IMR-90 (cell line): ENCODE measurements around the gene SPTY2D1. TPM values are rescaled to one million over a fixed set of nuclear protein-coding genes. Genes with fewer than 3 reads are reported as not detected.
A peak's percentile ranks its signal among the peaks of the same experiment; 100 is the strongest.

Experiments used
- ATAC-seq: fragments of 200-7000 bp; cut with Tn5 transposase; 2 replicates; pipeline ENCODE4 v1.9.1; 2020; ENCODE audit warnings: low read depth, mild to moderate bottlenecking, moderate library complexity
- BruUV-seq: library from RNA; stranded (reverse); fragments of 400-500 nt; replicated peaks from 2 replicates; lab custom pipeline; 2021; lab: Mats Ljungman, UMichigan
- CTCF ChIA-PET: fragments of 300-600 bp; formaldehyde crosslinking; extraction: SDS; loops from one replicate; lab custom pipeline; 2021; ENCODE audit warnings: antibody characterized with exemption; lab: Yijun Ruan, JAX
- POLR2A ChIA-PET: fragments of 300-600 bp; sonication (Branson Sonifier 250); formaldehyde crosslinking; loops from one replicate; lab custom pipeline; 2022; ENCODE audit warnings: antibody characterized with exemption; ENCODE audit not compliant: unreplicated experiment; lab: Charles Lee
- DNase-seq: peaks from one replicate; pipeline ENCODE4 v3.0.0; 2013
- H2AFZ ChIP-seq: replicated peaks from 2 replicates; pipeline ENCODE3; 2013; ENCODE audit warnings: low read length, mild to moderate bottlenecking; ENCODE audit not compliant: poor library complexity
- H2AK5ac ChIP-seq: 2 replicates; pipeline ENCODE4 v1.6.1; 2013; ENCODE audit warnings: low read depth, low read length, inconsistent platforms
- H2AK9ac ChIP-seq: replicated peaks from 2 replicates; pipeline ENCODE3; 2013; ENCODE audit warnings: mild to moderate bottlenecking, low read depth, low read length, moderate library complexity; ENCODE audit not compliant: poor library complexity
- H2BK120ac ChIP-seq: 2 replicates; pipeline ENCODE4 v1.6.1; 2013; ENCODE audit warnings: low read depth, low read length, inconsistent platforms
- H2BK15ac ChIP-seq: 3 replicates; pipeline ENCODE4 v1.6.1; 2013; ENCODE audit warnings: low read depth, low read length, inconsistent platforms
- H2BK20ac ChIP-seq: 2 replicates; pipeline ENCODE4 v1.6.1; 2013; ENCODE audit warnings: low read depth, mild to moderate bottlenecking, inconsistent platforms, low read length, moderate library complexity
- H2BK5ac ChIP-seq: 2 replicates; pipeline ENCODE4 v1.6.1; 2013; ENCODE audit warnings: mild to moderate bottlenecking, low read depth, low read length, inconsistent platforms; ENCODE audit not compliant: poor library complexity, severe bottlenecking
- H3K14ac ChIP-seq: replicated peaks from 2 replicates; pipeline ENCODE4 v1.6.1; 2013; ENCODE audit warnings: low read depth, low read length, inconsistent platforms
- H3K18ac ChIP-seq: 2 replicates; pipeline ENCODE4 v1.6.1; 2013; ENCODE audit warnings: low read depth, low read length, control low read depth
- H3K23ac ChIP-seq: 2 replicates; pipeline ENCODE4 v1.6.1; 2013; ENCODE audit warnings: low read depth, low read length, inconsistent platforms
- H3K27ac ChIP-seq: 2 replicates; pipeline ENCODE4 v1.5.1; 2013; ENCODE audit warnings: mild to moderate bottlenecking, control low read depth, low read length; ENCODE audit not compliant: insufficient read depth
- H3K27me3 ChIP-seq: 2 replicates; pipeline ENCODE4 v1.6.1; 2013; ENCODE audit warnings: low read length; ENCODE audit not compliant: control insufficient read depth, insufficient read depth
- H3K36me3 ChIP-seq: 2 replicates; pipeline ENCODE4 v1.6.1; 2013; ENCODE audit warnings: low read length, mixed read lengths; ENCODE audit not compliant: control insufficient read depth, insufficient read depth
- H3K4ac ChIP-seq: 2 replicates; pipeline ENCODE4 v1.6.1; 2013; ENCODE audit warnings: low read depth, low read length, inconsistent platforms
- H3K4me1 ChIP-seq: 2 replicates; pipeline ENCODE4 v1.6.1; 2013; ENCODE audit warnings: low read length, mixed read lengths; ENCODE audit not compliant: control insufficient read depth, insufficient read depth
- H3K4me2 ChIP-seq: 2 replicates; pipeline ENCODE4 v1.6.1; 2013; ENCODE audit warnings: low read depth, mild to moderate bottlenecking, control low read depth, low read length, moderate library complexity
- H3K4me3 ChIP-seq: 2 replicates; pipeline ENCODE4 v1.5.1; 2013; ENCODE audit warnings: low read depth, mild to moderate bottlenecking, control low read depth, low read length, moderate library complexity; ENCODE audit not compliant: insufficient read depth
- H3K56ac ChIP-seq: 2 replicates; pipeline ENCODE4 v1.6.1; 2013; ENCODE audit warnings: low read length, inconsistent platforms; ENCODE audit not compliant: insufficient read depth; ENCODE audit errors: extremely low read depth
- H3K79me1 ChIP-seq, 2 experiments: 2 replicates each; pipeline ENCODE4 v1.6.1; 2013; ENCODE audit warnings: low read length in 2 of 2, inconsistent platforms in 1 of 2, low read depth in 1 of 2
- H3K9ac ChIP-seq: 2 replicates; pipeline ENCODE4 v1.6.1; 2013; ENCODE audit warnings: low read depth, low read length, control low read depth
- H3K9me1 ChIP-seq: 2 replicates; pipeline ENCODE4 v1.6.1; 2013; ENCODE audit warnings: low read length, inconsistent platforms; ENCODE audit not compliant: insufficient read depth
- H3K9me3 ChIP-seq: 2 replicates; pipeline ENCODE4 v1.6.1; 2013; ENCODE audit warnings: low read length; ENCODE audit not compliant: control insufficient read depth, insufficient read depth
- H4K20me1 ChIP-seq: 2 replicates; pipeline ENCODE4 v1.6.1; 2013; ENCODE audit warnings: low read length, inconsistent platforms; ENCODE audit not compliant: insufficient read depth
- H4K5ac ChIP-seq: 2 replicates; pipeline ENCODE4 v1.6.1; 2013; ENCODE audit warnings: mild to moderate bottlenecking, low read depth, low read length, control low read depth
- H4K8ac ChIP-seq, 2 experiments: 2 replicates each; pipeline ENCODE4 v1.6.1; 2013; ENCODE audit warnings: low read depth in 2 of 2, low read length in 2 of 2, control low read depth in 1 of 2, inconsistent platforms in 1 of 2
- H4K91ac ChIP-seq: 2 replicates; pipeline ENCODE4 v1.6.1; 2013; ENCODE audit warnings: low read depth, low read length, inconsistent platforms; ENCODE audit not compliant: insufficient read depth
- BHLHE40 ChIP-seq: fragments of 150-350 bp; IDR thresholded peaks from 2 replicates; pipeline ENCODE4 v1.6.1; 2016; ENCODE audit warnings: mild to moderate bottlenecking, low read depth, low read length
- CTCF ChIP-seq: conservative IDR thresholded peaks from 2 replicates; pipeline ENCODE4 v1.5.1; 2012; ENCODE audit warnings: mild to moderate bottlenecking, low read depth, low read length, improper control_type of control experiment
- FOS ChIP-seq: fragments of 150-350 bp; IDR thresholded peaks from 2 replicates; pipeline ENCODE4 v1.6.1; 2016; ENCODE audit warnings: low read depth, low read length
- MXI1 ChIP-seq: IDR thresholded peaks from 2 replicates; pipeline ENCODE4 v1.6.1; 2012; ENCODE audit warnings: low read depth, mild to moderate bottlenecking, low read length, moderate library complexity, borderline replicate concordance
- NFE2L2 ChIP-seq: fragments of 150-350 bp; IDR thresholded peaks from 2 replicates; pipeline ENCODE4 v1.6.1; 2016; ENCODE audit warnings: low read depth, mild to moderate bottlenecking, low read length
- RAD21 ChIP-seq: IDR thresholded peaks from 2 replicates; pipeline ENCODE4 v1.6.1; 2012; ENCODE audit warnings: low read length, improper control_type of control experiment
- RCOR1 ChIP-seq: IDR thresholded peaks from 2 replicates; pipeline ENCODE4 v1.6.1; 2012; ENCODE audit warnings: mild to moderate bottlenecking, low read length, improper control_type of control experiment; ENCODE audit not compliant: insufficient replicate concordance
- SMC3 ChIP-seq: fragments of 150-350 bp; IDR thresholded peaks from 2 replicates; pipeline ENCODE4 v1.6.1; 2016; ENCODE audit warnings: low read depth, mild to moderate bottlenecking, antibody characterized with exemption, low read length, moderate library complexity
- USF2 ChIP-seq: fragments of 150-350 bp; IDR thresholded peaks from 2 replicates; pipeline ENCODE4 v1.6.1; 2017; ENCODE audit warnings: mild to moderate bottlenecking, antibody characterized with exemption, low read length, low read depth
- WGBS, 2 experiments: methylation state at CpG; one replicate each; pipeline versions ENCODE4 v1.1.5 to v1.1.7; 2013; ENCODE audit warnings: missing lambda C conversion rate in 2 of 2; ENCODE audit not compliant: insufficient read length in 1 of 2; ENCODE audit errors: extremely low coverage in 2 of 2; 5-methylcytosine and 5-hydroxymethylcytosine counted together
- dilution Hi-C: fragments of 300-500 bp; cut with HindIII; formaldehyde crosslinking; loops from one replicate; pipeline ENCODE4 v1.14.3; 2018; ENCODE audit warnings: low sequenced_read_pairs; ENCODE audit not compliant: unreplicated experiment
- in situ Hi-C: fragments of 300-500 bp; cut with MboI; formaldehyde crosslinking; loops from 3 replicates; pipeline ENCODE4 v1.14.3; 2019; ENCODE audit warnings: low sequenced_read_pairs, inconsistent platforms, mixed read lengths
- intact Hi-C: fragments of 100-400 bp; cut with micrococcal nuclease; formaldehyde crosslinking; loops from 2 replicates; pipeline ENCODE4 v1.10.0; 2022
- polyA plus RNA-seq, 3 experiments: library from polyadenylated mRNA; depleted of rRNA; stranded (reverse); fragments of >200 nt; gene quantifications; 2 replicates each; pipeline ENCODE4 v1.2.3, GENCODE V29; 2012; ENCODE audit warnings: low replicate concordance in 1 of 3
- total RNA-seq: library from RNA; depleted of rRNA; stranded (reverse); fragments of >200 nt; gene quantifications from 2 replicates; pipeline ENCODE4 v1.2.3, GENCODE V29; 2012

SPTY2D1 gene
- total and polyA plus RNA-seq, 2 of the 4 experiments (the other 2 are of a cell fraction), result 10.3 to 36.6 TPM

GRCh38 chr11:18608376-18608775, 25.8 kb downstream of the SPTY2D1 start:
- H2BK15ac ChIP-seq, result no peak overlapping the region
- H3K14ac ChIP-seq, result no peak overlapping the region
- H3K4me1 ChIP-seq, result peaks cover 1% of the 10 kb centered on the region; the same call in 1 of the 2 replicates
- H3K9ac ChIP-seq, result no peak overlapping the region
- no TSS peak for BruUV-seq
- H2BK120ac ChIP-seq, result no peak overlapping the region
- TF ChIP-seq MXI1, result no peak
- TF ChIP-seq BHLHE40, result no peak
- no peak for TF ChIP-seq USF2
- TF ChIP-seq RCOR1, result no peak
- no peak for TF ChIP-seq RAD21
- TF ChIP-seq FOS, result no peak
- no peak for TF ChIP-seq NFE2L2
- TF ChIP-seq SMC3, result no peak
- TF ChIP-seq CTCF, result no peak
- WGBS, 2 experiments, result no CpG with 5 or more reads among the region's 3 CpGs
- no peaks in the 10 kb centered on the region for H3K9me3 ChIP-seq
- POLR2A ChIA-PET, result no interaction called here
- no peak overlapping the region for H3K18ac ChIP-seq
- H3K56ac ChIP-seq, result no peak overlapping the region
- no peak overlapping the region for H2AFZ ChIP-seq
- H3K27me3 ChIP-seq, result no peaks in the 10 kb centered on the region
- CTCF ChIA-PET, result no interaction called here
- H3K4me3 ChIP-seq, result no peak overlapping the region
- H2BK5ac ChIP-seq, result no peak overlapping the region
- peaks cover 21% of the 10 kb centered on the region for H3K36me3 ChIP-seq
- H3K9me1 ChIP-seq, result no peaks in the 10 kb centered on the region
- no peak overlapping the region for H2BK20ac ChIP-seq
- dilution Hi-C loops, result no loop called here
- H3K23ac ChIP-seq, result no peak overlapping the region
- H3K79me1 ChIP-seq, result peaks cover 2 to 7% of the 10 kb centered on the region in 2 experiments
- H3K27ac ChIP-seq, result no peak overlapping the region
- H4K91ac ChIP-seq, result no peak overlapping the region
- ATAC-seq, result no peak
- in situ Hi-C loops, result no loop called here
- peak; percentile 19 for DNase-seq
- intact Hi-C loops, result no loop called here
- H2AK9ac ChIP-seq, result no peak overlapping the region
- H3K4me2 ChIP-seq, result no peak overlapping the region
- no peak overlapping the region for H4K8ac ChIP-seq
- no peak overlapping the region for H3K4ac ChIP-seq
- no peak overlapping the region for H4K5ac ChIP-seq
- H4K20me1 ChIP-seq, result peaks cover 2% of the 10 kb centered on the region; the same call in 1 of the 2 replicates
- no peak overlapping the region for H2AK5ac ChIP-seq
